IPS-20b (cell line): ENCODE results near the gene LCP2.

Experiments used
- H3K27ac ChIP-seq: one replicate; pipeline ENCODE4 v1.5.1; 2013; ENCODE audit warnings: low read length
- H3K27me3 ChIP-seq: 2 replicates; pipeline ENCODE4 v1.6.1; 2013; ENCODE audit warnings: mild to moderate bottlenecking, low read length, inconsistent platforms; ENCODE audit not compliant: insufficient read depth
- H3K36me3 ChIP-seq: 2 replicates; pipeline ENCODE4 v1.6.1; 2013; ENCODE audit warnings: low read depth, mild to moderate bottlenecking, inconsistent platforms, low read length, moderate library complexity; ENCODE audit not compliant: insufficient read depth
- H3K4me1 ChIP-seq: 2 replicates; pipeline ENCODE4 v1.6.1; 2013; ENCODE audit warnings: mild to moderate bottlenecking, control low read depth, inconsistent platforms, low read length, moderate library complexity; ENCODE audit not compliant: insufficient read depth
- H3K4me3 ChIP-seq: 2 replicates; pipeline ENCODE4 v1.5.1; 2013; ENCODE audit warnings: mild to moderate bottlenecking, low read length, inconsistent platforms
- H3K9ac ChIP-seq: 2 replicates; pipeline ENCODE4 v1.6.1; 2013; ENCODE audit warnings: low read depth, mild to moderate bottlenecking, inconsistent platforms, low read length, moderate library complexity
- H3K9me3 ChIP-seq: 2 replicates; pipeline ENCODE4 v1.6.1; 2013; ENCODE audit warnings: mild to moderate bottlenecking, low read depth, low read length, inconsistent platforms; ENCODE audit not compliant: insufficient read depth

Gene LCP2

DNA sequence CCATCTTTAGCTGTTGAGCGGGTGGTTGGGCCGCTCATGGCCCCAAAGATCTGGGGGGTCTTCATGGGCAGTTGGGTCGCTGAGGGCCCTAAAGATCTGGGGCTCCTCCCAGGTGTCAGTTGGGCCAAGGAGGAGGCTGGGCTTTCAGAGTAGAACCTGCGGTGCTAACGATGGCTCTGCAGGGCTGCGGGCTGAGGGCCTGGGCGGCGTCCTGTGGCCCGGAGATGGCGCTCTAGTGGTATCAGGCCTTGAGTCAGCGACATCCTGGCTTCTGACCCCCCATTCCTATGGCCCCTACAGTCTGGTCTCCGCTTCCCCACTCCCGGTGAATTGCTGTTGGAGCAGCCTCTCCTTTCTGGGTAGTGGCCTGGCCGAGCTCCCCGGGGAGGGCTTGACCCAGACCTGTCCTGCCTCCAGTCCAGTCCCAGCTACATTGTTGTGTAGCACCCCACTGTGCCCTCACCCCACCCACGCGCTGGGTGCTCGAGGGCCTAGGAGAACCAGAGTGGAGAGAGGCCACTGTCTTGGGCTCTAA lies 64.2 kb downstream of the LCP2 start:
- no peak overlapping the region for H3K4me3 ChIP-seq
- no peak overlapping the region for H3K27ac ChIP-seq
- H3K4me1 ChIP-seq = no peaks in the 10 kb centered on the region
- no peak overlapping the region for H3K9ac ChIP-seq
- no peaks in the 10 kb centered on the region for H3K27me3 ChIP-seq
- no peaks in the 10 kb centered on the region for H3K36me3 ChIP-seq
- no peaks in the 10 kb centered on the region for H3K9me3 ChIP-seq

DNA sequence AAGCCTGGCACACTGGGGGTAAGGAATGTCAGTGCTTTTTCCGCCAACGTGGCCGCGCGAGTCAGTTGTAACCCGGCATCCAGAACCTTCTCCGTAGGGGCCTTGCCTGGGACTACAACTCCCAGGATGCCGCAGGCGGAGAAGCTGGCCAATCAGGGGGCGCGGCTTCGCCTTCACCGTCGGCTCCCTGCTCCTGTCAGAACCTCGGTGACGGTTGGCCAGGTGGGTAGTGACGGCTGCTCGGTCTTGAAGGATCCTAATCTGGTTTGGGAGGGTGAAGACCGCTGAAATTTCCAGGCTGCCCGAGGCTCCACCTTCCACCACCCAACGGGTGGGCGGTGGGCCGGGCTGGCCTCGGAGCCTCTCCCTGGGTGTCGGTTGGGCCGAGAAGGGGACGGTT lies 64.8 kb downstream of the LCP2 start, which contains the start of gene C5orf58:
Gene C5orf58 (plus strand): TSS at position 200 of the 400 bp plus-strand sequence. CDS start 1,992 bp downstream, outside the sequence.
- Histone ChIP-seq H3K9ac (no peak within 1 kb of the TSS), H3K27ac (no peak within 1 kb of the TSS), H3K27me3 (no peaks in the 10 kb centered on the region), H3K9me3 (no peaks in the 10 kb centered on the region), H3K4me3 (no peak within 1 kb of the TSS), H3K4me1 (no peaks in the 10 kb centered on the region), H3K36me3 (no peaks in the 10 kb centered on the region)

DNA sequence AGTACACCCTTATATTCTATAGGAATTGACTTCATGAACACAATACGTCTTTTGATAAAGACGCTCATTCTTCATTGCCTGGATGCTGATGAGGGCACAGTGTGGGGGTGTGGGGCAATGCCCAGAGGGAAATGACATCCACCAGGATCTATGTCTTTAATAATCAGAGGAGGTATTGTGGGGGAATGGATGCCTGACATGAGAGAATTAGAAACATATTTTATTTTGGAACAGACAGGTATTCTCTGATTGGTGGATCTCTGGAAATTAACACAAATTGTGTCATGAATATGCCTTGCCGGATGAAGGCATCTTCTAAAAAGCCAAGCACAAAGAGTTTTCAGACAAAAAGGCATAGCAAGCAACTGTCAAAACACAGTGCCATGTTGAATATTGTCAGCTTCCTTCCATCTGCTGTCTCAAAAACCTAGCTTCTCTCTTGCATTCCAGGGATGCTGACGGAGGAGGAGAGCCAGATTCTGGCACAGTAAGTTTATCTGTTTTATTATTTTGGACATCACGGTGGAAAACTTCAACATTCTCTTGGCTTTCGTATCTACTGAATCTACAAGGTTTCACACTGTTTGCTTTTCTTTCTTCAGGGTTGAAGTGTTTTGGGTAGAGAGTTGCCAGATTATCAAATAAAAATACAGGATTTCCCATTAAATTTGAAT lies 68.7 kb downstream of the LCP2 start:
- H3K9me3 ChIP-seq = no peaks in the 10 kb centered on the region
- no peaks in the 10 kb centered on the region for H3K4me1 ChIP-seq
- no peaks in the 10 kb centered on the region for H3K36me3 ChIP-seq

DNA sequence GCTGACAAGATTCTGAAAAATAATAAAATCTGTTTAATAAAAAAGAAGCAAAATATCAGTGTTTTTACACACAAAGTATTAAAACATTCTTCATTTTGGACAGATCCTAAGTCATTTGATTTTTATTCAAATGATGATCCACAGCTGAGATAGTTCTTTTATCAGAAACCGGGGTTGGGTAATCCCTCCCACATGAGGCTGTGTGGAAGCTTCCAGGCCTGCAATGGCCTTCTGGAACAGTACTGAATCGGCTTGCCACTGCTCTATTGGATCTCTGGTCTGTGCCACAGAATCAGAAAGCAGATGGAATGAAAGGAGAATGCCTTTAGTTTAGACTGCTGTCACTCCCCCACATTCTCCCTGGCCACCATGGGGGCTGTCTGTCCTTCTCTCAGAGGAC lies 70.9 kb downstream of the LCP2 start:
- H3K36me3 ChIP-seq = no peaks in the 10 kb centered on the region
- H3K9ac ChIP-seq = no peak overlapping the region
- H3K27ac ChIP-seq = no peak overlapping the region
- H3K4me1 ChIP-seq = peaks cover 4% of the 10 kb centered on the region; the same call in 1 of the 2 replicates
- H3K27me3 ChIP-seq = no peaks in the 10 kb centered on the region
- no peak overlapping the region for H3K4me3 ChIP-seq
- no peaks in the 10 kb centered on the region for H3K9me3 ChIP-seq

More for the DNA sequence above, 68.7 kb downstream of the LCP2 start:
- no peak overlapping the region for H3K27ac ChIP-seq
- no peaks in the 10 kb centered on the region for H3K27me3 ChIP-seq
- H3K9ac ChIP-seq = no peak overlapping the region
- no peak overlapping the region for H3K4me3 ChIP-seq

DNA sequence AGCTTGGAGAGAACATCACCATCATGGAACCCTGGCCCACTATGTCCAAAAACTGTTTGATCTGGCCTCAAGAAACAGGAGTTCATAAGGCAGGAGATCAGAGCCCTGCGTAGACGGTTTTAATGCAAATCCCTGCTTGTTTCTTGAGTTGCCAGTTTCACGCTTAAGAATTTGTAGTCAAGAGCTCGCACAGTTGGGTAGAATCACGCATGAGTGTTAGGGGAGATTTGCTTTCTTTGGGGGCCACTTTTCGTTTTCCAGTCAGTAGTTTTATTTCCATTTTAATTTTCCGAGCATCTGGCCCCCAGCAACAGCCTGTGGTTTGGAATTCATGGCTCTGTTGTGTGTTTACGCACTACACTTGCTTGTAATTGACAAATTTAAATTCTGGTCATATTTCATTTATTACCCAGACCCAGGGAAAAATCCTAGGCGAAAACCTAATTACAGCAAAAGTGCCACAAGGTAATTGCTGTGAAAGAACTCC lies 71.4 kb downstream of the LCP2 start:
- H3K4me3 ChIP-seq = no peak overlapping the region
- H3K9me3 ChIP-seq = no peaks in the 10 kb centered on the region
- H3K4me1 ChIP-seq = peaks cover 6% of the 10 kb centered on the region; the same call in 1 of the 2 replicates
- no peak overlapping the region; the same call in 1 of the 2 replicates for H3K9ac ChIP-seq
- no peak overlapping the region for H3K27ac ChIP-seq
- H3K36me3 ChIP-seq = no peaks in the 10 kb centered on the region
- H3K27me3 ChIP-seq = no peaks in the 10 kb centered on the region

DNA sequence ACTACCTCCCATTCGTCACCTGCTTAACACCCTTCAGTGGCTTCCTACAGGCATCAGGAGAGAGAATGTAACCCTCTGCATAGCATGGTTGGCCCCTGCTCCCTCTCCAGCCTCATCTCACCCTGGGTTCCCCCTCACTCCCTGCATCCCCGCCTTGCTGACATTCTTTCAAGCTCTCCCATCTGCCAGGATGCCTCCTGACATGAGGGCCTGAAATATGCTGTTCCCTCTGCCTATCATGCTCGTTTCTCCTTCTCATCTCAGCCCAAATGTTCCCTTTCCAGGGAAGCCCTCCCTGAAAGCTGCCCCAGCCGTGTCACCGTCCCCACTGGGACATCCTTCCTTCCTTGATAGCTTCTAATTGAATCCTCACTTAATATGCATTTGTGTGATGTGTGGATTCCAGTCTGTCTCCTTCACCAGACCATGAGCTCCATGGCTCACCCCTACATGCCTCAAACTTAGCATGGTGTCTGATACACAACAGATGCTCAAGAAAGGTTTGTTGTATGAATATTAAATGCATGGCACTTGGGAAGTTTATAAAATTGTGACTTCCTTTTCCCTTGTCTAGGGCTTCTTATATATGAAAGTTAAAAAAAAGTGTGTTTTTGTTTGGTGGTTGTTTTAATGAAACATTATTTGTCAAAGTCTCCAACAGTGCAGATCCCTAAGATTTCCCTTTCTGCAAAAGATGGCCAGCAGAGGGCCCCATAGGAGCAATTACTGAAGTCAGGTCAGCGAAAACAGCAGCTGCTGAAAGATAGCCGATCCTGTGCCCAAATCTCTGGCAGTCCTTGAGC lies 72.0 kb downstream of the LCP2 start:
- no peaks in the 10 kb centered on the region for H3K9me3 ChIP-seq
- H3K4me1 ChIP-seq = peaks cover 8% of the 10 kb centered on the region; the same call in 1 of the 2 replicates
- H3K9ac ChIP-seq = no peak overlapping the region
- H3K36me3 ChIP-seq = no peaks in the 10 kb centered on the region
- no peak overlapping the region for H3K27ac ChIP-seq
- peaks cover 5% of the 10 kb centered on the region; the same call in 1 of the 2 replicates for H3K27me3 ChIP-seq
- no peak overlapping the region for H3K4me3 ChIP-seq

DNA sequence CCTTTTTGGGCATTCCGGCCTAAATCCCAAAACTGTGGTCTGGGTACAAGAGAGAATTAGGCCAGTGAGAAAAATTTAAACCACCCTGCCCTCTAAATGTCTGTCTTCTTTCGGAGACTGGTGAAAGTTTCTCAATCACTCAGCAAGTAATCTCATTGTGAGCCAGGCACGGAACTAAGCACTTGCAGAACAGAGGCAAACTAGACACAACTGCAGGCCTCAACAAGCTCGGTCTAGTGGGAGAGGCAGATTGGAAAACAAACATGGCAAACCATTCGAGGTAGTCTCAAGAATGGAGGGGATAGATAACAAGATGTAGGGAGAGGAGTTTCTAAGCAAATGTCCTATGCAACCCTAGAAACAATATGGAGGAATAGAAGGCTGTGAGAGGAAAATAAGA lies 73.7 kb downstream of the LCP2 start:
- H3K4me3 ChIP-seq = no peak overlapping the region
- H3K27me3 ChIP-seq = peaks cover 21% of the 10 kb centered on the region; the same call in 1 of the 2 replicates
- H3K36me3 ChIP-seq = no peaks in the 10 kb centered on the region
- H3K9me3 ChIP-seq = no peaks in the 10 kb centered on the region
- peaks cover 8% of the 10 kb centered on the region; the same call in 1 of the 2 replicates for H3K4me1 ChIP-seq
- no peak overlapping the region for H3K27ac ChIP-seq
- H3K9ac ChIP-seq = no peak overlapping the region

DNA sequence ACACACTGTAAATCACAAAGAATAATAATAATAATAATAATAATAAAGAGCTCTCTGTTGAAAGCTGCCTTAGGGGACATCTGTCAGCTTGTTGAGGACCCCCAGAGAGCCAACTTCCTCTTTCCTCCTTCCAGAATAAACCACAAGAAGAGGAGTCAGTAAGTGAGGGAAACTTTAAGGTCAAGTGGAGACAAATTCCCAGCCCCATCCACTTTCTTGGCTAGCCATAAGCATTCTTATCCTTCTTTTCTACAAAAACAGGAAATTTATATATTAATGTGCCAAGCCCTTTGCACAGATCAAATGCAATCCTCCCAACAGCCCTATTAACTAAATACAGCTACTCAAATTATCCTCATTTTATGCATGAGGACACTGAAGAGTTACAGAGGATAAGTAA lies 74.2 kb downstream of the LCP2 start:
- Histone ChIP-seq H3K36me3 (no peaks in the 10 kb centered on the region), H3K4me1 (peaks cover 8% of the 10 kb centered on the region; the same call in 1 of the 2 replicates)

DNA sequence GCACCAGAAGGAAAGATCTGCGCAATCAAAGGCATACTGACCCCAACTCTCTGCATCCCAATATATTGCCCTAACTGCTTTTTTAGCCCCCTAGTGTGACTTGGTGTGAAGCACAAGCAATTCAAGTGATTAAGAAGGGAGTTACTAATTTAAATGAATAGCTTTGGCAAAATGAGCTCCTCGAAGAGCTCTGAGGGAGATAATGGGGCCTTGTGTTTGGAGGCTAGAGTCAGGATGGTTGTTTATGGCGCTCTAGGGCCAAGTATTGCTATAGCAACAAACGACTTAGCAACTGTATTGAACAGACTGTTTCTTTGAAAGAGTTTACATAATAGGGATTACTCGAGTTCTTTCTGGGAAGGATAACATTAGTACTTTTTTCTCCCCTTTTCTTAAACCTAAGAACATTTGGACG lies 76.2 kb downstream of the LCP2 start:
- Histone ChIP-seq H3K4me3 (no peak overlapping the region), H3K36me3 (no peaks in the 10 kb centered on the region), H3K27me3 (peaks cover 26% of the 10 kb centered on the region; the same call in 1 of the 2 replicates), H3K4me1 (peaks cover 8% of the 10 kb centered on the region; the same call in 1 of the 2 replicates), H3K9me3 (no peaks in the 10 kb centered on the region), H3K27ac (no peak overlapping the region), H3K9ac (no peak overlapping the region)

More for the DNA sequence above, 74.2 kb downstream of the LCP2 start:
- Histone ChIP-seq H3K9me3 (no peaks in the 10 kb centered on the region), H3K9ac (no peak overlapping the region), H3K4me3 (no peak overlapping the region), H3K27ac (no peak overlapping the region), H3K27me3 (peaks cover 26% of the 10 kb centered on the region; the same call in 1 of the 2 replicates)

DNA sequence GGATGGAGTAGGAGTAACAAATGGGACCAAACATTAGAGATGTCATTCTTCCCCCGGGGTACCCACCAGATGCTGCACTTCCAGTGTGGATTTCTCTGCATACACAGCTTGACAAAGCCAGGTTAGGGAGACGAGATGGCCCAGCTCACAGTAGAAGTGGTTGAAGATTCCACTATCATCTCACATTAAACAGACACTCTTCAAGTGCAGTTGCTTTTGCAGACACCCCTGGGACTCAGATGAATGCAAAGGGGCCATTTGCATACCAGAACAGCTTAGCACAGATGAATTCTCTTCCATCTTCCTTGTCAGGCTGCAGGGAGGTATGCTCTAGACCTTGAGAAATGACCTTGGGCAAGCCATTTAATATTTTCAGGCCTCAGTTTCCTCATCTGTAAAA lies 77.4 kb downstream of the LCP2 start:
- Histone ChIP-seq H3K4me3 (no peak overlapping the region), H3K9ac (no peak overlapping the region), H3K36me3 (no peaks in the 10 kb centered on the region), H3K27me3 (peaks cover 26% of the 10 kb centered on the region; the same call in 1 of the 2 replicates), H3K9me3 (no peaks in the 10 kb centered on the region), H3K4me1 (peaks cover 8% of the 10 kb centered on the region; the same call in 1 of the 2 replicates), H3K27ac (no peak overlapping the region)

DNA sequence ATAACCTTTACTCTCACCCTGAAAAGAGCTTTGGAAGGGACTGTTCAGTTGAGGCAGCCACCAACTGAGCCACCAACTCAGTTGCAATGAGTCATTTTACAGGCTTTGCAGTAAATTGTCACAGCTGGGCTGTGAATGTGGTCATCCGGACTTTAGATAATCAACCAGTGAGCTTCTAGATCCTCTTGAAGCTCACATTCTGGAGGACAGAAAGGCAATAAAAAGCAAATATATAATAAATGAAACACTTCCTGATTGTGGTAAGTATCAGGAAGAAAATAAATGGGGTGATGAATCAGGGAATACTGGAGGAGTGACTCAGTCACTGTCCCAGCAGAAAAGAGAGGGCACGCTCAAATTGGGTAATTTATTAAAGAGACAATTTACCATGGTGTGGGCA lies 78.0 kb downstream of the LCP2 start:
- no peak overlapping the region for H3K27ac ChIP-seq
- no peak overlapping the region for H3K4me3 ChIP-seq
- no peak overlapping the region for H3K9ac ChIP-seq
- H3K9me3 ChIP-seq = no peaks in the 10 kb centered on the region
- H3K4me1 ChIP-seq = peaks cover 8% of the 10 kb centered on the region; the same call in 1 of the 2 replicates
- H3K36me3 ChIP-seq = no peaks in the 10 kb centered on the region
- peaks cover 26% of the 10 kb centered on the region; the same call in 1 of the 2 replicates for H3K27me3 ChIP-seq
